Glutamatergic neuron (in vitro differentiated cells): ENCODE data around the gene TACC3. TPM values are rescaled to one million over a fixed set of nuclear protein-coding genes. Genes with fewer than 3 reads are reported as not detected.

Source experiments
- DNase-seq: peaks from one replicate; pipeline ENCODE4 v3.0.0; 2022
- H3K27ac Mint-ChIP-seq: one replicate; pipeline ENCODE4 v1.8.0; 2020; ENCODE audit warnings: mild to moderate bottlenecking, mixed read lengths, inconsistent platforms; ENCODE audit not compliant: unreplicated experiment
- H3K27me3 Mint-ChIP-seq: one replicate; pipeline ENCODE4 v1.8.0; 2020; ENCODE audit warnings: mild to moderate bottlenecking, moderate library complexity, mixed read lengths, inconsistent platforms; ENCODE audit not compliant: unreplicated experiment
- H3K36me3 Mint-ChIP-seq: one replicate; pipeline ENCODE4 v1.8.0; 2020; ENCODE audit warnings: mild to moderate bottlenecking, mixed read lengths, inconsistent platforms; ENCODE audit not compliant: unreplicated experiment
- H3K4me1 Mint-ChIP-seq: one replicate; pipeline ENCODE4 v1.8.0; 2020; ENCODE audit warnings: mild to moderate bottlenecking, low read depth, mixed read lengths, inconsistent platforms; ENCODE audit not compliant: unreplicated experiment
- H3K4me3 Mint-ChIP-seq: one replicate; pipeline ENCODE4 v1.8.0; 2020; ENCODE audit warnings: mild to moderate bottlenecking, mixed read lengths, inconsistent platforms; ENCODE audit not compliant: unreplicated experiment
- H3K9me3 Mint-ChIP-seq: one replicate; pipeline ENCODE4 v1.8.0; 2020; ENCODE audit warnings: mild to moderate bottlenecking, moderate library complexity, mixed read lengths, inconsistent platforms; ENCODE audit not compliant: unreplicated experiment
- total RNA-seq: library from RNA; stranded (reverse); fragmentation: NEBNext Ultra II Directional; extraction: Animal tissue kit (Norgen Biotek cat#: 25700); gene quantifications from one replicate; pipeline ENCODE4 v1.2.1, GENCODE V29; 2021; ENCODE audit not compliant: unreplicated experiment
- TF ChIP-seq, protein P1 (sequence below): fragments of 200-600 bp; sonication (generic); IDR thresholded peaks from one replicate; pipeline ENCODE4 v1.5.0; 2021; ENCODE audit not compliant: partially characterized antibody, unreplicated experiment

Gene TACC3
- total RNA-seq, 1 donor from 2014 or later = 23.0 TPM

DNA sequence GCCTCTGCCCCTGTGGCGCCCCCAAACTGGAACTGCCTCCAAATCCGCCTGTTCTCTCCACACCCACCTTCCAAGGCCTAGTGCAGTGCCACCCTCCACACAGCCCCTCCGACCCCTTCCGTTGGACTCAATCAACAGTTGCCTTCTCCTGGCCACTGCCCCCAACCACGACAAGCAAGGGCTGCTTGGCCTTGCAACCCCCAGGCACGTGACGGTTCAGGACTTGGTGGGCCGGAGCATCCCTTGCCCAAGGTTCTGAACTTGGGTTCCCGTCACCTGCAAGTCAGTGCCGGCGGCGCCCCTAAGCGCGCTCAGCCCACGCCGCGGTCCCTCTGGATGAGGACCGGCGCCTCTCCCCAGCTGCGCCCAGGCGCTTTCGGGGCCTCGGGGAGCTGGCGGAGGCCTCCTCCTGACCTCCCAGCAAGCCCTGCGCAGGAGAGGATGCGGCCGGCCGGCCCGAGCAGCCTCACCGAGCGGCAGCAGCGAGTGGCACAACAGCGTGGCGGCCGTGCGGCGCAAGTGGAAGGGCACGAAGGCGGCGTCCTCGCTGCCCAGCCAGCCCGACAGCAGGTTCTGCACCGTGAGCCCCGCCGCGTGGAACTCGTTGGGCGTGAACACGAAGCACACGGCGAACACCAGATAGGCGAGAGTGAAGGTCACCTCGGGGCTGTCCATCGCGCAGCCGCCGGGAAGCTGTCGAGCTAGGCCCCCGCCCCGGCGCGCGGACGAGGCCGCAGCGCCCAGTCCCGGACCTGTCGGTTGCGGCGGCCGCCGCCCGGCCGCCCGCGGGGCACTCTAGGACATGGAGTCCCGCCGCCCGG is 948 bp upstream of the TACC3 start:
- H3K27me3 Mint-ChIP-seq = peaks cover 11% of the 10 kb centered on the region
- H3K36me3 Mint-ChIP-seq = no peaks in the 10 kb centered on the region
- peaks cover 8% of the 10 kb centered on the region for H3K9me3 Mint-ChIP-seq
- peak overlapping the region; percentile 79 for H3K27ac Mint-ChIP-seq
- TF ChIP-seq, protein P1, sequence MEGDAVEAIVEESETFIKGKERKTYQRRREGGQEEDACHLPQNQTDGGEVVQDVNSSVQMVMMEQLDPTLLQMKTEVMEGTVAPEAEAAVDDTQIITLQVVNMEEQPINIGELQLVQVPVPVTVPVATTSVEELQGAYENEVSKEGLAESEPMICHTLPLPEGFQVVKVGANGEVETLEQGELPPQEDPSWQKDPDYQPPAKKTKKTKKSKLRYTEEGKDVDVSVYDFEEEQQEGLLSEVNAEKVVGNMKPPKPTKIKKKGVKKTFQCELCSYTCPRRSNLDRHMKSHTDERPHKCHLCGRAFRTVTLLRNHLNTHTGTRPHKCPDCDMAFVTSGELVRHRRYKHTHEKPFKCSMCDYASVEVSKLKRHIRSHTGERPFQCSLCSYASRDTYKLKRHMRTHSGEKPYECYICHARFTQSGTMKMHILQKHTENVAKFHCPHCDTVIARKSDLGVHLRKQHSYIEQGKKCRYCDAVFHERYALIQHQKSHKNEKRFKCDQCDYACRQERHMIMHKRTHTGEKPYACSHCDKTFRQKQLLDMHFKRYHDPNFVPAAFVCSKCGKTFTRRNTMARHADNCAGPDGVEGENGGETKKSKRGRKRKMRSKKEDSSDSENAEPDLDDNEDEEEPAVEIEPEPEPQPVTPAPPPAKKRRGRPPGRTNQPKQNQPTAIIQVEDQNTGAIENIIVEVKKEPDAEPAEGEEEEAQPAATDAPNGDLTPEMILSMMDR = no peak
- peak; percentile 73 for DNase-seq
- peaks cover 8% of the 10 kb centered on the region for H3K4me1 Mint-ChIP-seq
- H3K4me3 Mint-ChIP-seq = peak overlapping the region; percentile 91

DNA sequence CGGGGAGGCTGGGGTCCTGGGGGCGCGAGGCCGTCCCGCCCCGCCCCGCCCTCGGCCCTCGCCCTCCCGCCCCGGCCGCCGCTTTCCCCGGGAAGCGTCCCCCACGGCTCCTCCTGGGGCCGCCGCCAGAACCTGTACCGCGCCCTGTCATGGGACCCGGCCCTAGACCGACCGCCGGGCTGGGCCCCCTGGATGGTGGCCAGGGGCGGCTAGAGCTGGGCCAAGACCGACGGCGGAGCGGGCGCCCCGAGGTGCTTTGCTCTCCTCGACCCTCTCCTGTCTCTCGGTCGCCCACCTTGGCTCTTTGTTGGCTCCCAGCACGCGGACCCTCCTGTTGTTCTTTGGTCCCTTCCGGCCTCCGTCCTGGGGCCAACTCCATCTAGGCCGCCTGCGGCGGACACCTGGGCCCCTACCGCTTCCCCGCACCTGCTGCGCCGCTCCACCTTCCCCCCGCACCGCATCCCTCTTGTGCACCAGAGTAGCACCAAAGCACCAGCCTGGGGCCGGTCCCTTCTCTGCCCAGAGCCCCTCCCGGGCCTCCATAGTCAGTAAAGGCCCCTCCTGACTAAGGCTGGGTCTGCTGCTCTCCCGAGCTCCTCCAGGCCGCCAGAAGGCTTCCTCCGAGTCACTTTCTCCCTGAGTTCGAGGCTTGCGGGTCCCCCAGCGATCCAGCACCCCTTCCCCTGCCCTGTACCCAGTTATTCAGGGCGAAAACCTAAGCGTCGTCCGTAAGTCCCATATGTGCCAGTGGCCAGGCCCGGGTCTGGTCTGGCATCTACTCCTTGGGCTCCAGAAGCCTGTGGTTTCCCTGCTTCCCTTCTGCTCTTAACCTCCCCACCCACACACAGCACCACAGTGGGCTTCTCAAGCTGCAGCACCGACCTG is 587 bp downstream of the TACC3 start:
- Mint-ChIP-seq H3K27ac (no peak overlapping the region), H3K4me1 (peaks cover 8% of the 10 kb centered on the region), H3K4me3 (peak overlapping the region; percentile 87), H3K9me3 (peaks cover 12% of the 10 kb centered on the region), H3K36me3 (no peaks in the 10 kb centered on the region), H3K27me3 (peaks cover 11% of the 10 kb centered on the region)
- TF ChIP-seq, protein P1 = no peak
- no peak for DNase-seq

DNA sequence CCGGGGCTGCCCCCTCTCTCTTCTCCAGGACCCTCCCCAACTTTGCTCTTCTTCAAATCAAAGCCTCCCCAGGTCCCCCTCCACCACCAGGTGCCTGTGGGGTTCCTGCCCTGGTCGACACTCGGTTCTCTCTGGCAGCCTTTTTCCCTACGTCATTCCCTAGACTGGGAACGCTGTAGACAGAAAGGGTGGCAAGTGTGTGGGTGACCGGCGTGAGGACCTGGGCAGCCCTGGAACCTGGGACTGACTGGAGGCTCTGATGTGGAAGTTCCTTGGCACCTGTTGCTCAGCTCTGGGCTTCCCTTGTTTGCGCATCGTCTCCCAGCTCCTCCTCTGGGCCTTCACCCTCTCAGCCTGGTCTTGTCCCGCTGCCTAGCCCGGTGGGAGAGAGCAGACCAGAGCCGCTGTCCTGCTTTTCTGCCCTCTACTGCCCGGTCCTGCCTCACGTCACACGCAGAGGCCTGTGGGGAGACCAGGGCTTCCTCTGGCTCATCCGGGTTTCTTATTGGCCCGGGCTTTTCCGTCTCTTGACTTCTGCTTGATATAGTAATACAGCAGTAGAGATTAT is 1.3 kb downstream of the TACC3 start:
- Mint-ChIP-seq H3K4me3 (peak overlapping the region; percentile 87), H3K27ac (no peak overlapping the region), H3K36me3 (no peaks in the 10 kb centered on the region), H3K9me3 (peaks cover 12% of the 10 kb centered on the region), H3K27me3 (peaks cover 11% of the 10 kb centered on the region), H3K4me1 (peaks cover 8% of the 10 kb centered on the region)
- DNase-seq = no peak
- TF ChIP-seq, protein P1 = no peak

DNA sequence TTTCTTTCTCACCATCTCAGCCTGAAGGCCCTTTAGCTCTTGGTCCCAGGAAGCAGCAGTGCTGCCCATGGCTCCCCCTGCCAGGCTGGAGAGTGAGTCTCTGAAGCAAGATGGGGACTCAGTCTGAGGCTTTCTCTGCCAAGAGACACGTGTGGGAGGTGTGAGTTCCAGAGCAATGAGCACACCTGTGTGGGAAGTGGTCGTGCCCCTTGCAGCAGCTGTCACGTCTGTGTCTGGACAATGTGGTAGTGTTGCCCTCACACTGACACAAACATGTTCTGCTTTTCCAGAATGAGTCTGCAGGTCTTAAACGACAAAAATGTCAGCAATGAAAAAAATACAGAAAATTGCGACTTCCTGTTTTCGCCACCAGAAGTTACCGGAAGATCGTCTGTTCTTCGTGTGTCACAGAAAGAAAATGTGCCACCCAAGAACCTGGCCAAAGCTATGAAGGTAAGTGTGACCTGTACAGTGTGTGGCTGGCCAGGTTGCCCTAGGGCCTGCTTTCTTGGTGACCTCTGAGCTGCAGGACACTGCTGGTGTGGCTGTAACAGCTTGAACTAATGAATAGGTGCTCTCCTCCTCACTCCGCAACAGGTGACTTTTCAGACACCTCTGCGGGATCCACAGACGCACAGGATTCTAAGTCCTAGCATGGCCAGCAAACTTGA is 1.9 kb downstream of the TACC3 start:
- Mint-ChIP-seq H3K9me3 (peaks cover 12% of the 10 kb centered on the region), H3K27ac (no peak overlapping the region), H3K27me3 (peaks cover 11% of the 10 kb centered on the region), H3K36me3 (no peaks in the 10 kb centered on the region), H3K4me3 (peak overlapping the region; percentile 49), H3K4me1 (peaks cover 8% of the 10 kb centered on the region)
- DNase-seq = no peak
- TF ChIP-seq, protein P1 = no peak
